ENCODE data around the gene CMTM7.

CMTM7 gene

GRCh38 chr3:32448686-32449474 lies 57.2 kb downstream of the CMTM7 start:
- Histone ChIP-seq H3K36me3 (ENCODE audit: insufficient read depth, low read length) (no peaks in the 10 kb centered on the region; the same call in 1 of the 2 replicates), H3K9ac (ENCODE audit: low read depth, low read length) (no peak overlapping the region), H3K4me1 (ENCODE audit: insufficient read depth, low read length) (no peaks in the 10 kb centered on the region), H3K9me3 (ENCODE audit: control insufficient read depth, insufficient read depth, low read length) (0 out of 2 replicates have a peak, but pooled peaks cover 3% of the 10 kb centered on the region)

DNA sequence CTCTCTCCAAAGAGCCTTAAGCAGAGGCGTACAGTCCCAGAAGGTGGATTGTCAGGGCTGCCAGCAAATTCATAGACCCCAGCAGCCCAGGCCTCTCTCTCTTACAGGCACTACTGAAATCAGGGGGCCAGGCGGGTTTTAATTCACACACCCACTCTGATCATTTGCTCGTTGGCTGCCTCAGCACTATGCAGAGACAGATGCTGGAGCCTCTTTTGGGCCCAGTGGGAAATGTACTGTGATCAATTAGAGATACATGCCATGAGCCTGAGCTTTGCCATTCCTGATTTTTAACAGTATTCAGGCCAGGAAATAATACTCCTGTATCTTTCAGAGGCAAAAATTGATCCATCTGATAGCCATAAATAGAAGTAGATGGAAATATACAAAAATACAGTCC lies 58.0 kb downstream of the CMTM7 start:
- Histone ChIP-seq H3K9me3 (ENCODE audit: control insufficient read depth, insufficient read depth, low read length) (0 out of 2 replicates have a peak, but pooled peaks cover 3% of the 10 kb centered on the region), H3K9ac (ENCODE audit: low read depth, low read length) (no peak overlapping the region), H3K36me3 (ENCODE audit: insufficient read depth, low read length) (no peaks in the 10 kb centered on the region; the same call in 1 of the 2 replicates), H3K4me1 (ENCODE audit: insufficient read depth, low read length) (no peaks in the 10 kb centered on the region)

DNA sequence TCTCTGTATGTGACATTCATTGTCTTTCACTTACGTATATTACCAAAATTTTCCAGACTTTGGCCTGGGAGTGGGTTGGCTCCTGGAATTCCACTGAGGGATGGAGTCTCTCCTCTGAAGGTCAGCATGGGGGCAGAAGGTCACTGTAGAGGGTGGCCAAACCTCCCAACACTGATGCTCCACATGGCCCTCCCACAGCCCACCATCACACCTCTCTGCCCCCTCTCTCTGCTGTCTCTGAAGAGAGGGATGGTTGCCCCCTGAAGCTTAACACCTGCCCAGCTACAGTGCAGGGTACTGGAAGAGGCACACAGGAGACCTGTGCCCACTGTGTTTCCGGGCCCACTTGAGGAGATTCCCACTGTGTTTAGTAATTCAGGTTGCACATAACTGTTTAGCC lies 58.8 kb downstream of the CMTM7 start:
- H3K9ac ChIP-seq (ENCODE audit: low read depth, low read length), result no peak overlapping the region

GRCh38 chr3:32450992-32451659 lies 59.5 kb downstream of the CMTM7 start:
- Histone ChIP-seq H3K4me1 (ENCODE audit: insufficient read depth, low read length) (no peaks in the 10 kb centered on the region), H3K9me3 (ENCODE audit: control insufficient read depth, insufficient read depth, low read length) (0 out of 2 replicates have a peak, but pooled peaks cover 3% of the 10 kb centered on the region), H3K36me3 (ENCODE audit: insufficient read depth, low read length) (no peaks in the 10 kb centered on the region; the same call in 1 of the 2 replicates), H3K9ac (ENCODE audit: low read depth, low read length) (no peak overlapping the region)

More for the DNA sequence above, 58.8 kb downstream of the CMTM7 start:
- no peaks in the 10 kb centered on the region for H3K4me1 ChIP-seq (ENCODE audit: insufficient read depth, low read length)
- H3K36me3 ChIP-seq (ENCODE audit: insufficient read depth, low read length), result no peaks in the 10 kb centered on the region; the same call in 1 of the 2 replicates
- H3K9me3 ChIP-seq (ENCODE audit: control insufficient read depth, insufficient read depth, low read length), result 0 out of 2 replicates have a peak, but pooled peaks cover 3% of the 10 kb centered on the region

DNA sequence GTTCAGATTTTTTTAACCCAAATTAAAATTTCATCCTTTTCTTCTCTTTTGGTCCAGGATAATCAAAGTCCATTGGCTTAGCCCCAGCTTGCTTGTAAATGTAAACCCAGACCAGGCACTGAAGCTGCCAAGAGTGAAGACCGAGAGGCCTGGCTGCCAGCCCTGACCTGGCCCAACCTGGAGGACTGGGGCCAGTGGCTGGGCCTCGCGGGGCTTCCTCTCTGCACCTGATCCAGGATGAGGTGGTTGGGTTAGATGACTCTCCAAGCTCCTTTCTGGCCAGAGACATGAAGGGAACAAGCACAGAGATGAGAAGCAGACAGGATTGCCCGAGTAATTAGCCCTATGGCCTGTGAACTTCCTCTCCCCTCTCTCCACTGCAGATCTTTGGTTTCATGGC lies 60.4 kb downstream of the CMTM7 start:
- Histone ChIP-seq H3K4me1 (ENCODE audit: insufficient read depth, low read length) (no peaks in the 10 kb centered on the region), H3K9ac (ENCODE audit: low read depth, low read length) (no peak overlapping the region), H3K36me3 (ENCODE audit: insufficient read depth, low read length) (no peaks in the 10 kb centered on the region; the same call in 1 of the 2 replicates)

DNA sequence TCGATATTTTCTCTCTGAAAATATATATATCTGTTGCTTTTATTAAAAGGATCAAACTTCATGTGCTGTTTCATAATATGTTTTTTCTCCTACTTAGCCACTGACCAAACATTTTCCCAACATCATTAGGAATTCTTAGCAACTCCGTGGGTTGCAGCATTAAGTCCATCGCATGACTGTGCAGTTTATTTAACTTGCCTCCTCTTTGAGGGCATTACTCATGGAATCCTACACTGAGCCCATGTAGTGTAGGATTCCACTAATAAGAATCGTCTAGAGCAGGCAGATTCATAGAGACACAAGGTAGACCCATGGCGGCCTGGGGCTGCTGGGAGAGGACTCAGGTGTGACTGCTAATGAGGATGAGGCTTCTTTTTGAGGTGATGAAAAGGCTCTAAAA lies 61.7 kb downstream of the CMTM7 start:
- Histone ChIP-seq H3K4me1 (ENCODE audit: insufficient read depth, low read length) (no peaks in the 10 kb centered on the region), H3K9me3 (ENCODE audit: control insufficient read depth, insufficient read depth, low read length) (no peaks in the 10 kb centered on the region), H3K9ac (ENCODE audit: low read depth, low read length) (no peak overlapping the region), H3K36me3 (ENCODE audit: insufficient read depth, low read length) (no peaks in the 10 kb centered on the region; the same call in 1 of the 2 replicates)

More for the DNA sequence above, 60.4 kb downstream of the CMTM7 start:
- no peaks in the 10 kb centered on the region for H3K9me3 ChIP-seq (ENCODE audit: control insufficient read depth, insufficient read depth, low read length)

DNA sequence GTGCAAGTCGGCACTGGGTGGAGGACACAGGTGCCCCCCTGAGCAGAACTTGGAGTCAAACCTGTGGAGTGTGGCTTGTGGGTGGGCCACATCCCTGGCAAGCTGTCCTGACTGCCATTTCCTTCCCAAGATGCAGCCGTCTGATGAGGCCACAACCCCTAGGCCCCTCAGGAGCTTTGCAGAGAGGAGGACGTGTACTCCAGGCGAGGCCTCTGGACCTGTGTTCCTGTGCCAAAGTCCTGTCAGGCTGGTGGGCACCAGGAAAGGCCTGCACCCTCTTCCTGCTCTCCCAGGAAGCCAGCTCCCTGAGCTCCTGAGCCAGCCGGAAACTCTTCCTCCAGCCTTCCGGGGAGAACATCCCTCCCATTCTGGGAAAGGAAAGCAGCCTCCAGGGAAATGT lies 62.5 kb downstream of the CMTM7 start:
- H3K36me3 ChIP-seq (ENCODE audit: insufficient read depth, low read length), result no peaks in the 10 kb centered on the region; the same call in 1 of the 2 replicates
- H3K4me1 ChIP-seq (ENCODE audit: insufficient read depth, low read length), result no peaks in the 10 kb centered on the region
- no peaks in the 10 kb centered on the region for H3K9me3 ChIP-seq (ENCODE audit: control insufficient read depth, insufficient read depth, low read length)
- H3K9ac ChIP-seq (ENCODE audit: low read depth, low read length), result no peak overlapping the region

GRCh38 chr3:32454731-32455608 lies 63.3 kb downstream of the CMTM7 start:
- no peaks in the 10 kb centered on the region for H3K9me3 ChIP-seq (ENCODE audit: control insufficient read depth, insufficient read depth, low read length)
- H3K4me1 ChIP-seq (ENCODE audit: insufficient read depth, low read length), result 0 out of 2 replicates have a peak, but pooled peaks cover 3% of the 10 kb centered on the region
- H3K36me3 ChIP-seq (ENCODE audit: insufficient read depth, low read length), result no peaks in the 10 kb centered on the region; the same call in 1 of the 2 replicates
- H3K9ac ChIP-seq (ENCODE audit: low read depth, low read length), result no peak overlapping the region

- Histone ChIP-seq H3K4me1 (ENCODE audit: insufficient read depth, low read length) (peaks cover 9% of the 10 kb centered on the region; the same call in 1 of the 2 replicates), H3K9me3 (ENCODE audit: control insufficient read depth, insufficient read depth, low read length) (no peaks in the 10 kb centered on the region), H3K9ac (ENCODE audit: low read depth, low read length) (no peak overlapping the region), H3K36me3 (ENCODE audit: insufficient read depth, low read length) (no peaks in the 10 kb centered on the region; the same call in 1 of the 2 replicates)
Observed at GRCh38 chr3:32455609-32456428, 64.2 kb downstream of the CMTM7 start.

- no peaks in the 10 kb centered on the region for H3K9me3 ChIP-seq (ENCODE audit: control insufficient read depth, insufficient read depth, low read length)
- H3K36me3 ChIP-seq (ENCODE audit: insufficient read depth, low read length), result no peaks in the 10 kb centered on the region; the same call in 1 of the 2 replicates
- H3K9ac ChIP-seq (ENCODE audit: low read depth, low read length), result no peak overlapping the region
- peaks cover 9% of the 10 kb centered on the region; the same call in 1 of the 2 replicates for H3K4me1 ChIP-seq (ENCODE audit: insufficient read depth, low read length)
Observed at GRCh38 chr3:32456429-32457130, 64.9 kb downstream of the CMTM7 start.

DNA sequence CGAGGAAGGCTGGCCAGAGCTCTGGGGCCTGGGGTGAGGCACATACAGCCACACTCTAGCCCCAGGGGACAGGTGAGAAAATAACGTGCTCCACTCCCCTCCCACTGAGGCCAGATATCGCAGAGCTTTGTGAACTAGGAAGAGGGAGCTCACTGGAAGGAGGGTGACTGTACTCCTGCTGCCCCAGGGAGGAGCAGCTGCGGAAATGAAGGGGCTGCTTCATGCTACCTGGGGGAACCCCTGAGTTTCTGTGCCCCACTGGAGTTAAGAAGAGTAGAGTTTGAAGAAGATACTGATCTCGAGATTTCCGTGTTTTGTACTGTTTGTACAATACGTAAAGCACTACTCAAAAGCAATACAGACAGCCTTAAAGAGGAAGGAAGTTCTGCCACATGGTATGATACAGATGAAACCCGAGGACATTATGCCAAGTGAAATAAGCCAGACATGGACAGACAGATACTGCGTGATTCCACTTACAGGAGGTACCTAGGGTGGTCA lies 66.4 kb downstream of the CMTM7 start:
- H3K9ac ChIP-seq (ENCODE audit: low read depth, low read length), result no peak overlapping the region
- peaks cover 9% of the 10 kb centered on the region; the same call in 1 of the 2 replicates for H3K4me1 ChIP-seq (ENCODE audit: insufficient read depth, low read length)
- H3K36me3 ChIP-seq (ENCODE audit: insufficient read depth, low read length), result no peaks in the 10 kb centered on the region; the same call in 1 of the 2 replicates
- H3K9me3 ChIP-seq (ENCODE audit: control insufficient read depth, insufficient read depth, low read length), result no peaks in the 10 kb centered on the region

DNA sequence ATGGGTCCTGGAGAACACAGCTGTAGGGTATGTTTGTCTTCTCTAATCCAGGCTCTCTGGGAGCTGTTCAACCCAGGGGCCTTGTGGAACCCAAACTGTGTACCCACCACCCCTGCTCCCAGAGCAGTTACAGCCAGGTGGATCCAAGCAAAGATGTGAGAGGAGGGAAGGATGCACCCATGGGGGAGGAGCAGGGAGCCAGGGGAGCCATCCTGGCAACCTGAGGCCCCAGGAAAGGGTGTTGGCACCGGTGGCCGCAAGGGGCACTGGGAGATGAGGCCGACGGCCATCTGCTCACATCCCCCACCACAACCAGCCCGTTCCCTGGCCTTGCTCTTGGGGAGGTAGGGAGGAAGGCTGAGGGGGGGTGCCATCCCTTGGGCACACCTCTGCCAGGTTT lies 67.8 kb downstream of the CMTM7 start:
- Histone ChIP-seq H3K9ac (ENCODE audit: low read depth, low read length) (no peak overlapping the region), H3K36me3 (ENCODE audit: insufficient read depth, low read length) (no peaks in the 10 kb centered on the region), H3K9me3 (ENCODE audit: control insufficient read depth, insufficient read depth, low read length) (no peaks in the 10 kb centered on the region), H3K4me1 (ENCODE audit: insufficient read depth, low read length) (peaks cover 9% of the 10 kb centered on the region; the same call in 1 of the 2 replicates)
